Measurements from ENCODE around the gene RAD1. TPM values are rescaled to one million over a fixed set of nuclear protein-coding genes. Genes with fewer than 3 reads are reported as not detected.

The RAD1 gene
- polyA plus RNA-seq, 1 donor from 2014 or later = 37.2 TPM

GRCh38 chr5:34941936-34942335 lies 26.6 kb upstream of the RAD1 start:
- Histone ChIP-seq H3K9me2 (ENCODE audit: insufficient read depth, low read length) (no peaks in the 10 kb centered on the region), H2AFZ (ENCODE audit: low read depth, low read length) (no peak overlapping the region), H3K36me3 (ENCODE audit: insufficient read depth, low read length) (no peaks in the 10 kb centered on the region)

GRCh38 chr5:34932947-34933346 lies 17.6 kb upstream of the RAD1 start:
- Histone ChIP-seq H3K4me3 (ENCODE audit: low read length) (no peak overlapping the region), H3K79me2 (replicated peaks; ENCODE audit: insufficient read depth, low read length) (peaks cover 29% of the 10 kb centered on the region), H3K9me3 (ENCODE audit: low read length) (no peaks in the 10 kb centered on the region), H3K4me2 (ENCODE audit: low read length) (no peak overlapping the region), H3K9me2 (ENCODE audit: insufficient read depth, low read length) (no peaks in the 10 kb centered on the region), H4K20me1 (ENCODE audit: insufficient read depth) (no peaks in the 10 kb centered on the region), H3K27ac (ENCODE audit: low read length) (no peak overlapping the region), H2AFZ (ENCODE audit: low read depth, low read length) (no peak overlapping the region), H3K9ac (ENCODE audit: low read length) (no peak overlapping the region), H3K27me3 (ENCODE audit: insufficient read depth, low read depth, low read length) (no peaks in the 10 kb centered on the region), H3F3A (ENCODE audit: insufficient read depth, low read length, poor library complexity, severe bottlenecking) (peaks cover 5% of the 10 kb centered on the region), H3K36me3 (ENCODE audit: insufficient read depth, low read length) (peaks cover 5% of the 10 kb centered on the region)
- no peak for TF ChIP-seq RAD21 (conservative IDR thresholded peaks at IDR 0.05)
- no peak for TF ChIP-seq TAF1 (IDR thresholded peaks at IDR 0.05; ENCODE audit: low read depth)
- no peak for TF ChIP-seq EP300 (conservative IDR thresholded peaks at IDR 0.05; ENCODE audit: poor library complexity, severe bottlenecking)
- no peak for TF ChIP-seq POLR2AphosphoS5 (IDR thresholded peaks at IDR 0.05)
- TF ChIP-seq MXI1 (conservative IDR thresholded peaks at IDR 0.05; ENCODE audit: poor library complexity, severe bottlenecking) = no peak
- TF ChIP-seq REST (IDR thresholded peaks at IDR 0.05; ENCODE audit: borderline replicate concordance) = no peak
- no peak for TF ChIP-seq SMC3 (conservative IDR thresholded peaks at IDR 0.05; ENCODE audit: poor library complexity)

More at GRCh38 chr5:34941936-34942335, 26.6 kb upstream of the RAD1 start:
- Histone ChIP-seq H4K20me1 (ENCODE audit: insufficient read depth) (no peaks in the 10 kb centered on the region), H3K4me3 (ENCODE audit: low read length) (no peak overlapping the region), H3K9ac (ENCODE audit: low read length) (no peak overlapping the region), H3K4me2 (ENCODE audit: low read length) (no peak overlapping the region), H3F3A (ENCODE audit: insufficient read depth, low read length, poor library complexity, severe bottlenecking) (no peaks in the 10 kb centered on the region), H3K79me2 (replicated peaks; ENCODE audit: insufficient read depth, low read length) (no peaks in the 10 kb centered on the region), H3K27me3 (ENCODE audit: insufficient read depth, low read depth, low read length) (no peaks in the 10 kb centered on the region), H3K9me3 (ENCODE audit: low read length) (no peaks in the 10 kb centered on the region), H3K27ac (ENCODE audit: low read length) (no peak overlapping the region)
- TF ChIP-seq TAF1 (IDR thresholded peaks at IDR 0.05; ENCODE audit: low read depth) = no peak
- TF ChIP-seq REST (IDR thresholded peaks at IDR 0.05; ENCODE audit: borderline replicate concordance) = no peak
- TF ChIP-seq CTCF (IDR thresholded peaks at IDR 0.05; ENCODE audit: poor library complexity, severe bottlenecking) = no peak
- TF ChIP-seq POLR2AphosphoS5 (IDR thresholded peaks at IDR 0.05) = no peak
- TF ChIP-seq EP300 (conservative IDR thresholded peaks at IDR 0.05; ENCODE audit: poor library complexity, severe bottlenecking) = no peak
- TF ChIP-seq RAD21 (conservative IDR thresholded peaks at IDR 0.05) = no peak
- no peak for TF ChIP-seq SMC3 (conservative IDR thresholded peaks at IDR 0.05; ENCODE audit: poor library complexity)
- TF ChIP-seq MXI1 (conservative IDR thresholded peaks at IDR 0.05; ENCODE audit: poor library complexity, severe bottlenecking) = no peak
- TF ChIP-seq EZH2 (IDR thresholded peaks at IDR 0.05; ENCODE audit: borderline replicate concordance, insufficient read depth, low read length, poor library complexity, severe bottlenecking) = no peak
